Liver (tissue), 9 donors: Measurements from ENCODE around the gene SNUPN. TPM values are rescaled to one million over a fixed set of nuclear protein-coding genes. Genes with fewer than 3 reads are reported as not detected.

Experiments
- DNase-seq: peaks from one replicate; pipeline ENCODE4 v3.0.0-alpha.2; 2017; ENCODE audit warnings: low spot score
- H3K27ac ChIP-seq, 2 donors: one replicate each; pipeline ENCODE4 v1.7.0; 2013; ENCODE audit warnings: inconsistent platforms in 2 of 2, low read length in 2 of 2, control low read depth in 1 of 2, low read depth in 1 of 2, mild to moderate bottlenecking in 1 of 2
- H3K27me3 ChIP-seq, 4 donors: one replicate each; pipeline versions ENCODE4 v1.6.1 to v1.7.0; 2013; ENCODE audit warnings: low read length in 3 of 4, inconsistent platforms in 1 of 4, mild to moderate bottlenecking in 1 of 4, moderate library complexity in 1 of 4; ENCODE audit not compliant: control insufficient read depth in 4 of 4, insufficient read depth in 4 of 4
- H3K36me3 ChIP-seq, 4 donors: one replicate each; pipeline versions ENCODE4 v1.6.1 to v1.7.0; 2013; ENCODE audit warnings: low read length in 3 of 4, mild to moderate bottlenecking in 3 of 4, low read depth in 1 of 4, moderate library complexity in 1 of 4; ENCODE audit not compliant: control insufficient read depth in 4 of 4, insufficient read depth in 3 of 4
- H3K4me1 ChIP-seq, 4 donors: one replicate each; pipeline versions ENCODE4 v1.6.1 to v1.7.0; 2013; ENCODE audit warnings: low read length in 3 of 4, mild to moderate bottlenecking in 3 of 4, moderate library complexity in 1 of 4; ENCODE audit not compliant: control insufficient read depth in 4 of 4, insufficient read depth in 4 of 4
- H3K4me3 ChIP-seq, 3 donors: one replicate each; pipeline versions ENCODE4 v1.6.1 to v1.7.0; 2013; ENCODE audit warnings: low read length in 3 of 3, control low read depth in 1 of 3, low read depth in 1 of 3, mild to moderate bottlenecking in 1 of 3
- H3K9ac ChIP-seq, 2 donors: one replicate each; pipeline ENCODE4 v1.7.0; 2013; ENCODE audit warnings: low read length in 2 of 2, mild to moderate bottlenecking in 2 of 2, moderate library complexity in 2 of 2, control low read depth in 1 of 2, low read depth in 1 of 2
- H3K9me3 ChIP-seq, 4 donors: one replicate each; pipeline versions ENCODE4 v1.6.1 to v1.7.0; 2013; ENCODE audit warnings: low read length in 3 of 4; ENCODE audit not compliant: control insufficient read depth in 4 of 4
- ATF3 ChIP-seq: IDR thresholded peaks from 2 replicates; pipeline ENCODE4 v1.6.1; 2016; ENCODE audit warnings: antibody characterized with exemption
- CTCF ChIP-seq: fragments of 150-350 bp; IDR thresholded peaks from 2 replicates; pipeline ENCODE4 v1.5.1; 2017; ENCODE audit warnings: improper control_type of control experiment, low read depth, low read length; ENCODE audit not compliant: missing input control
- EGR1 ChIP-seq, 2 donors: IDR thresholded peaks; 2 replicates each; pipeline ENCODE4 v1.6.1; 2016 to 2018; ENCODE audit warnings: antibody characterized with exemption in 2 of 2, low read depth in 2 of 2
- FOXA2 ChIP-seq: IDR thresholded peaks from 2 replicates; pipeline ENCODE4 v1.6.1; 2016; ENCODE audit warnings: antibody characterized with exemption
- GABPA ChIP-seq, 2 donors: IDR thresholded peaks in 1 of 2; conservative IDR thresholded peaks in 1 of 2; 2 replicates each; pipeline ENCODE4 v1.6.1; 2016; ENCODE audit warnings: antibody characterized with exemption in 2 of 2, mild to moderate bottlenecking in 1 of 2, moderate library complexity in 1 of 2
- HNF4A ChIP-seq, 2 donors: conservative IDR thresholded peaks; 2 replicates each; pipeline ENCODE4 v1.6.1; 2016; ENCODE audit warnings: antibody characterized with exemption in 2 of 2, mild to moderate bottlenecking in 2 of 2
- JUND ChIP-seq, 2 donors: IDR thresholded peaks; 2 replicates each; pipeline ENCODE4 v1.6.1; 2016; ENCODE audit warnings: antibody characterized with exemption in 2 of 2
- NR2F2 ChIP-seq: IDR thresholded peaks from 2 replicates; pipeline ENCODE4 v1.6.1; 2016; ENCODE audit warnings: antibody characterized with exemption
- RAD21 ChIP-seq, 2 donors: IDR thresholded peaks; 2 replicates each; pipeline ENCODE4 v1.6.1; 2016; ENCODE audit warnings: antibody characterized with exemption in 2 of 2, mild to moderate bottlenecking in 2 of 2
- REST ChIP-seq: IDR thresholded peaks from 2 replicates; pipeline ENCODE4 v1.6.1; 2016; ENCODE audit warnings: antibody characterized with exemption, mild to moderate bottlenecking
- RXRA ChIP-seq, 2 donors: IDR thresholded peaks; 2 replicates each; pipeline ENCODE4 v1.6.1; 2017 to 2018; ENCODE audit warnings: antibody characterized with exemption in 2 of 2, mild to moderate bottlenecking in 1 of 2
- SP1 ChIP-seq: IDR thresholded peaks from 2 replicates; pipeline ENCODE4 v1.6.1; 2018; ENCODE audit warnings: antibody characterized with exemption, mild to moderate bottlenecking
- TAF1 ChIP-seq: conservative IDR thresholded peaks from 2 replicates; pipeline ENCODE4 v1.6.1; 2016; ENCODE audit warnings: antibody characterized with exemption, mild to moderate bottlenecking
- YY1 ChIP-seq: IDR thresholded peaks from 2 replicates; pipeline ENCODE4 v1.6.1; 2016; ENCODE audit warnings: antibody characterized with exemption, mild to moderate bottlenecking
- ZBTB33 ChIP-seq: IDR thresholded peaks from 2 replicates; pipeline ENCODE4 v1.6.1; 2016; ENCODE audit warnings: antibody characterized with exemption
- WGBS: extraction: QIAGEN DNeasy Blood & Tissue Kit; methylation state at CpG from one replicate; pipeline ENCODE4 v1.1.7; 2013; 5-methylcytosine and 5-hydroxymethylcytosine counted together
- polyA plus RNA-seq, 2 donors: library from polyadenylated mRNA; stranded (reverse) in 1 of 2; unstranded in 1 of 2; fragments of 200-250 nt in 1 of 2; fragments of >200 nt in 1 of 2; fragmentation: Nextera tagmentation in 1 of 2; extraction: Ambion mirVana in 1 of 2; gene quantifications; one replicate each; pipeline versions ENCODE4 v1.2.1 to v1.2.3, GENCODE V29; 2013 to 2015
- total RNA-seq, 2 donors: library from RNA; depleted of rRNA; stranded (reverse); fragments of >200 nt; gene quantifications; one replicate each; pipeline ENCODE4 v1.2.3, GENCODE V29; 2014
- donor health status: healthy.
- donor health status: healthy.
- donor health status: healthy.
- donor health status: healthy.
- donor health status: healthy.

Gene SNUPN
- total and polyA plus RNA-seq, 4 donors = 7.8 to 13.2 (median 12.1) TPM

- H3K9me3 ChIP-seq = no peaks in the 10 kb centered on the region
- TF ChIP-seq ATF3 = no peak
- no peak for TF ChIP-seq HNF4A (conservative IDR thresholded peaks at IDR 0.05)
- no peak for TF ChIP-seq RAD21 (IDR thresholded peaks at IDR 0.05)
- TF ChIP-seq JUND (IDR thresholded peaks at IDR 0.05) = no peak
- no peak for TF ChIP-seq ZBTB33
- TF ChIP-seq YY1 = no peak
- TF ChIP-seq GABPA (IDR thresholded peaks at IDR 0.05 in 1 of 2, conservative IDR thresholded peaks at IDR 0.05 in 1 of 2) = no peak
- TF ChIP-seq CTCF = no peak
- no peak for TF ChIP-seq NR2F2
- TF ChIP-seq FOXA2 = no peak
- TF ChIP-seq REST = no peak
- TF ChIP-seq SP1 = no peak
- no peak for TF ChIP-seq RXRA (IDR thresholded peaks at IDR 0.05)
- TF ChIP-seq EGR1 (IDR thresholded peaks at IDR 0.05; ENCODE audit: low read depth in 2 of 2) = no peak
- 97% methylated on average over 3 of the region's 3 CpGs for WGBS
- no peak overlapping the region for H3K9ac ChIP-seq
- H3K27ac ChIP-seq = no peak overlapping the region
- no peaks in the 10 kb centered on the region for H3K4me1 ChIP-seq
- no peak for DNase-seq
- no peak overlapping the region for H3K4me3 ChIP-seq
- H3K36me3 ChIP-seq = no peaks in the 10 kb centered on the region
- no peaks in the 10 kb centered on the region for H3K27me3 ChIP-seq
Measured at GRCh38 chr15:75565062-75565970, 60.2 kb downstream of the SNUPN start.

GRCh38 chr15:75561888-75562287 is 63.6 kb downstream of the SNUPN start:
- no peak overlapping the region for H3K4me3 ChIP-seq
- H3K27me3 ChIP-seq = no peaks in the 10 kb centered on the region
- 98% methylated on average over 5 of the region's 5 CpGs for WGBS
- no peaks in the 10 kb centered on the region for H3K4me1 ChIP-seq
- no peaks in the 10 kb centered on the region for H3K9me3 ChIP-seq
- no peak overlapping the region for H3K27ac ChIP-seq
- H3K36me3 ChIP-seq = no peaks in the 10 kb centered on the region
- no peak for DNase-seq
- H3K9ac ChIP-seq = no peak overlapping the region
- TF ChIP-seq ATF3 (no peak), NR2F2 (no peak), REST (no peak), HNF4A (conservative IDR thresholded peaks at IDR 0.05) (no peak), TAF1 (no peak), ZBTB33 (no peak), JUND (IDR thresholded peaks at IDR 0.05) (no peak), RAD21 (IDR thresholded peaks at IDR 0.05) (no peak), SP1 (no peak), YY1 (no peak)
